Measurements from ENCODE around the gene EIF2B4.
"Not testable (repeated sequence)": the region's sequence is repeated elsewhere in the genome, so short reads cannot be mapped to it uniquely, and the experiment has no call there.

The EIF2B4 gene

GRCh38 chr2:27377618-27378095 is 7.5 kb upstream of the EIF2B4 start:
- no peak for DNase-seq (ENCODE audit: low spot score)

DNA sequence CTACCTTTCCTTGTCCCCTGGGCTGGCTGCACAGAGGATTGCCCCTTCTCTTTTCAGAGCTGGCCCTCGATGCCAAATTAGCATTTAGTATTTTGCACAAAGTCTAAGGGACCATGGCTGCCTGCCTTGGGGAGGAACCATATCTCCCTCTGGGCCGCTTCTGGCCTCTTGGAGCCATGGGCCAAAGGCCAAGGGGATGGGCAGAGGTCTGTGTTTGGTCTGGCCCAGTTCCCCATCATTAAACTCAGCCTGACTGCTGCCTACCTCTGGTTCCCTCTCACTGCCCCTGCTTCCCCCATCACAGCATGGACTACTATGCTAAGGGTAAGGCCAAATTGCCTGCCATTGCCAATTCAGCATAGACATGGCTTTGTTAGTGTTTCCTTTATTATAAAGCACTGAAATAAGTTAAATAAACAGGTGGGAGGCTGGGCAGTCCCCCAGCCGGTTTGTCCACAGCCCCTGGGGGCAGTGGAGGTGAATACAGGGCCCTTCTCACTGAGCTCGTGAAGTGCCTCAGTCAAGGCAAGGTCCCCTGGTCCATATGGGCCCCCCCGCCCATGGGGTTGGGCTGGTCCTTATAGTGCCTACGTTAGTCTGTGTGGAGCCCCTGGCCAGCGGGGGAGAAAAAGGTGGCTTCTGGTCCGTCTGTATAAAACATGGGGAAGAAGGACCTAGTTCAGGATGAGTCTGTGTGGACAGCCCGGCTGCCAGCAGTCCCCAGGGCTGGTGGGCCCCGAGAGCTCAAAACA is 6.9 kb upstream of the EIF2B4 start:
- DNase-seq (ENCODE audit: low spot score): no peak

- no peak for DNase-seq (ENCODE audit: low spot score)
Observed at GRCh38 chr2:27376151-27376865, 6.2 kb upstream of the EIF2B4 start.

DNA sequence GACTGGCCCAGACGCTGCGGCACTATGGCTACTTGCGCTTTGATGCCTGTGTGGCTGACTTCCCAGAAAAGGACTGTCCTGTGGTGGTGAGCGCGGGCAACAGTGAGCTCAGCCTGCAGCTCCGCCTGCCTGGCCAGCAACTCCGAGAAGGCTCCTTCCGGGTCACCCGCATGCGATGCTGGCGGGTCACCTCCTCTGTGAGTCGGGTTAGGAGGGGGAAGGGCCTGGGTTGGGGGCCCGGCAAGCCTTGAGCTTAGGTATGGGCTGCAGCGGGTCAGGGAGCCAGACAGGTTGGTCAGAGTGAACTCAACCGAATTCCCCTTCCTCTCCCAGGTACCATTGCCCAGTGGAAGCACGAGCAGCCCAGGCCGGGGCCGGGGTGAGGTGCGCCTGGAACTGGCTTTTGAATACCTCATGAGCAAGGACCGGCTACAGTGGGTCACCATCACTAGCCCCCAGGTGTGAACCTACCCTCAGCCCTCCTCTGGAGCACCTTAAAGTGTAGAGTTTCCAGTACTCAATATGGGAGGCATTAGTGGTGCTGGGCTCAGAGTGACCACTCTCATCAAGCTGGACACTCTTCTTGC is 5.5 kb upstream of the EIF2B4 start:
- DNase-seq (ENCODE audit: low spot score): no peak

DNA sequence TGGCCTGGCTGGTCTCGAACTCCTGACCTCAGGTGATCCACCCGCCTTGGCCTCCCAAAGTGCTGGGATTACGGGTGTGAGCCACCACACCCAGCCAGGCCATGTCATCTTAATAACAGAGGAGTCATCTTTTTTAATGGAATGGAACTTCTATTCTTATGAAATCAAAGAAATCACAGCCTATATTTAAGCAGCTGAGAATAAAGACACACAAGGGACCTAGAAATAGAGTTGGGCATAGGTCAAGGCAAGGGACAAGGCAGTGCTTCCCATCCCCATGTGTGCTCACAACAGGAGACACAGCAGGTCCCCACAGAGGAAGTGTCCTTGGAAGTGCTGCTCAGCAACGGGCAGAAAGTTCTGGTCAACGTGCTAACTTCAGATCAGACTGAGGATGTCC is 3.4 kb upstream of the EIF2B4 start:
- DNase-seq (ENCODE audit: low spot score): no peak

DNA sequence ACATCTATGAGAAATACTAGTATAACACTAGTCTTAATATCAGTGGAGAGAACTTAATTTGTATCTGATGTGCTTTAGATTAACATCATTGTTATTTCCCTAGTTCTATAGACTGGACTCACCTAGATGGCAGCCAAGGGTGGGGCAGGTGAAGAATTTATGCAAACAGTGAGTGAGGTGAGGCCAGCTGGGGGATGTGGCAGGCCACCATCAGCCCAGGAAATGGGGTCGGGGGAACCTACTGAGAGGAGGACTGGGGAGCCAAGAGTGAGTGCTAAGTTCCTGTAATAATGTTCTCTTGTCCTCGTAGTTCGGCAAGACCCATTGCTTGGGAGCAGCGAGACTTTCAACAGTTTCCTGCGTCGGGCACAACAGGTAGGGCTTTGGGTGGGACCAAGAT is 2.8 kb upstream of the EIF2B4 start:
- no peak for DNase-seq (ENCODE audit: low spot score)

DNA sequence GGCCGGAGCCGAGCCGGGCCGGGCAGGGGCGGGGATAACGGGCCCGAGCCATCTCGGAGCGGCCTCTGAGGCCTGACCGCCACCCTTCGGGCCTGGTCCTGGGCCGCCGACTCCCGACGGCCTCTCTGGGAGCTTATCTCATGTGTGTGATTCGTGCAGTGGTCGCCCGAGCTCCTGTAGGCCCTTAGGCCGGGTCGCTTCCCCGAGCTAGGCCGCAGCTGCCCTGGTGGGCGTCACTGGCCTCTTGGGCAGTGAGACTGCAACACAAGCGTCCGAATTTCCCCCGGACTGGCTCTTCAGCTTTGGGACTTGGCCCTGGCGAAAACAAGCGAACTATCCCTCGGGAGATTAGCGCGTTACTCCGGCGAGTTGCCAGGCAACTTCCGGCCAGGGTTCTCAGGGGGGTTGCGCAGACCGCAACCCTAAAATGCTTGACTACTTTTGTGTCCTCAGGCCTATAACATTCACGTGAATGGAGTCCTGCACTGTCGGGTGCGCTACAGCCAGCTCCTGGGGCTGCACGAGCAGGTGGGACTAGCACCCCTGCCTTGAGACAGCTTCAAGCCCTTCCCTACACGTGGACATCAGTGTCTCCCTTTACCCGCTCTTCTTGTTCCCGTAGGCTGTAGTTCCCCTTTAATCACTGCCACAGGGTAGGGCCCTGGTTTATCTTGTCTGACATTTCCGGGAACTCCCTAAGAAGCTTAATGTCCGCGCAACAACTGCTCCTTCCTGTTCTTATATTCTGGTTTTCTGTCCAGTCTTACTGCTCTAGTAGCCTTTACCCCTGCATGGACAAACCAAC is 880 bp upstream of the EIF2B4 start:
- no peak for DNase-seq (ENCODE audit: low spot score)

- no peak for DNase-seq (ENCODE audit: low spot score)
Observed at GRCh38 chr2:27369471-27370025, 590 bp downstream of the EIF2B4 start.

DNA sequence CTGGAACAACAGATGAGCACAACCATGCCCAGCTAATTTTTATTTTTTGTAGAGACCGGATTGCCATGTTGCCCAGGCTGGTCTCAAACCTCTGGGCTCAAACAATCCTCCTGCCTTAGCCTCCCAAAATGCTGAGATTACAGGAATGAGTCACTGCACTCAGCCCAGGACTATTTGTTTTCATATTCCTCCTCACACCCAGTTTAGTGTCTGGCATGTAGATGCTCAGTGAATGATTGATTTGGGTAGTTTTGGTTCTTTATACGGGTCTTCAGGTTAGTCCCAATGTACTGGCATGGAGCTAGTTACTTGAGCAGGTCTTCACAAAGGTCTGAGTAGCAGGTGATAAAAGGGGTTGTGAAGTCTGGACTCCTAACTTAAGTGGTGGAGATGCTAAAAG is 6.2 kb downstream of the EIF2B4 start:
- no peak for DNase-seq (ENCODE audit: low spot score)

DNA sequence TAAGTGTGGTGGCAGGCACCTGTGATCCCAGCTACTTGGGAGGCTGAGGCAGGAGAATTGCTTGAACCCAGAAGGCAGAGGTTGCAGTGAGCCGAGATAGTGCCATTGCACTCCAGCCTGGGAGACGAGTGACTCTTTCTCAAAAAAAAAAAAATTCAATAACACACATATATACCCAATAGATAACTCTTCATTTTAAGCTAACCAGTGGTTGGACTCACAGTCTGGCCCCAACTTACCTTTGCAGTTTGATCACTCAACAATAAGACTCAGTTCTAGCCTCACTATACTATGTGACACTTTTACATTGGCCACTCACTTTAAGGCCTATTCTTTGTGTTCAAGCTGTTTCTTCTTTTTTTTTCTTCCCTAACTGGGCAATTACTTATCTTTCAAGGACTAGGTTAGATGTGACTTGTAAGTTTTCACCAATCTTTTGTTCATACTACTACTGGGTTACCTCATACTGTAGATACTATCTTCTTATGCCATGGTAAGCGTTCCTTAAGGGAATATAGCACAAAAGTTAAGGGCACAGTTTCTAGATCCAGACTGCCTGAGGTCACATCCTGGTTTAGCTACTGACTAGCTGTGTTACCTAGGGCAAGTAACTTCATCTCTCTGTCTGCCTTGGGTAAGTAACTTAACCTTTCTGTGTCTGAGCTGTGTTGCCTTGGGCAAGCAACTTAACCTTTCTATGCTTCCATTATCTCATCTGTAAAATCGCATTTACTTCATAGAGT is 7.3 kb downstream of the EIF2B4 start:
- DNase-seq (ENCODE audit: low spot score): no peak

- peak; percentile 95 for DNase-seq (ENCODE audit: low spot score)
Observed at GRCh38 chr2:27356382-27357181, 13.6 kb downstream of the EIF2B4 start, which contains the start of gene GTF3C2. GTF3C2 (minus strand) TSS chr2:27356764; CDS start chr2:27343554, 13,210 bp downstream.

DNA sequence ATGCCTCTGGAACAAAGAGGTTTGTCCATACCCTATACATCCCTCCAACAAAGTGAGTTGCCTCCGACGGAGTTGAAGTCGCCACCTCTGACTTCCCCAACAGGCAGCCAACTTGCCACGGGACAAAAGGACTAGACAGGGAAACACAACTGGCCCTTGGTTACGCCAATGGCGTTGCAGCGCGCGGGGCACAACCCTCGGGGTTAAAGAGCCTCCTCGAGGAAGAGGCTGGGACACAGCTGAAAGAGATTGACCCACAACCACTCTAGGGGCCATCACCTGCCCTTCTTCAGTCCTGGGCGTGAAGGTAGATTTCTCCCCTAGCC is 14.1 kb downstream of the EIF2B4 start:
- no peak for DNase-seq (ENCODE audit: low spot score)

DNA sequence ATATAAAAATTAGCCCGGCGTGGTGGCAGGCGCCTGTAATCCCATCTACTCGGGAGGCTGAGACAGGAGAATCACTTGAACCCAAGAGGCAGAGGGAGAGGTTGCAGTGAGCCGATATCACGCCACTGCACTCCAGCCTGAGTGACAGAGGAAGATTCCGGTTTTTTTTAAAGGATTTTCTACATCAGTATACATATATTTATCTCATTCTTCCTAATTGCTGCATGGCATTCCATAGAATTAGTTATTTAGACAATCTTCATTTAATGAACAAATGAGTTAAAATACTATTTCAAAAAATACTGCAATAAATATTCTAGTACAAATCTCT is 15.6 kb downstream of the EIF2B4 start:
- no peak for DNase-seq (ENCODE audit: low spot score)

DNA sequence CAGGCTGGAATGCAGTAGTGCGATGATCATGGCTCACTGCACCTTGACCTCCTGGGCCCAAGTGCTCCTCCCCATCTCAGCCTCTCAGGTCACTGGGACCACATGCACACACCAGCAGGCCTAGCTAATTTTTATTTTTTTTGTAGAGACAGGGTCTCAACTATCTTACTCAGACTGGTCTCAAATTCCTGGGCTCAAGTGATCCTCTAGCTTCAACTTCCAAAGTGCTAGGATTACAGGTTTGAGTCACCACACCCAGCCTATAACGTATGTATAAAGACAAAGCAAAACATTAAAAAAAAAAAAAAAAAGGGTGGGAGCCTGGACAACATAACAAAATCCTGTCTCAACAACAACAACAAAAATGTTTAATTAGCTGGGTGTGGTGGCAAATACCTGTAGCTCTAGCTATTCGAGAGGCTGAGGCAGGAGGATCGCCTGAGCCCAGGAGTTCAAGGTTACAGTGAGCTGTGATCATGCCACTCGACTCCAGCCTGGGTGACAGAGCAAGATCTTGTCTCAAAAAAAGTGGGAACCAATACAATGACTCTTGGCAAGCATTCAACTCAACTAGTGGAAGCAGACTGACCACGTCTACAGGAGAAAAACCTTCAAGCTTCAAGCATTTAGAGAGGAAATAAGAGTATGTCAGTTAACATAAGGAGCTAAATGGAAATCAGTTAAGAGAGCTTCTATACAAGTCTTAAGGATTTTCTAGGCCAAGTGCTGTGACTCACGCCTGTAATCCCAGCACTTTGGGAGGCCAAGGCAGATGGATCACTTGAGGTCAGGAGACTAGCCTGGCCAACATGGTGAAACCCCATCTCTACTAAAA is 16.2 kb downstream of the EIF2B4 start:
- DNase-seq (ENCODE audit: low spot score): no peak

GRCh38 chr2:27353386-27353761 is 16.8 kb downstream of the EIF2B4 start:
- DNase-seq (ENCODE audit: low spot score): not testable (repeated sequence)

DNA sequence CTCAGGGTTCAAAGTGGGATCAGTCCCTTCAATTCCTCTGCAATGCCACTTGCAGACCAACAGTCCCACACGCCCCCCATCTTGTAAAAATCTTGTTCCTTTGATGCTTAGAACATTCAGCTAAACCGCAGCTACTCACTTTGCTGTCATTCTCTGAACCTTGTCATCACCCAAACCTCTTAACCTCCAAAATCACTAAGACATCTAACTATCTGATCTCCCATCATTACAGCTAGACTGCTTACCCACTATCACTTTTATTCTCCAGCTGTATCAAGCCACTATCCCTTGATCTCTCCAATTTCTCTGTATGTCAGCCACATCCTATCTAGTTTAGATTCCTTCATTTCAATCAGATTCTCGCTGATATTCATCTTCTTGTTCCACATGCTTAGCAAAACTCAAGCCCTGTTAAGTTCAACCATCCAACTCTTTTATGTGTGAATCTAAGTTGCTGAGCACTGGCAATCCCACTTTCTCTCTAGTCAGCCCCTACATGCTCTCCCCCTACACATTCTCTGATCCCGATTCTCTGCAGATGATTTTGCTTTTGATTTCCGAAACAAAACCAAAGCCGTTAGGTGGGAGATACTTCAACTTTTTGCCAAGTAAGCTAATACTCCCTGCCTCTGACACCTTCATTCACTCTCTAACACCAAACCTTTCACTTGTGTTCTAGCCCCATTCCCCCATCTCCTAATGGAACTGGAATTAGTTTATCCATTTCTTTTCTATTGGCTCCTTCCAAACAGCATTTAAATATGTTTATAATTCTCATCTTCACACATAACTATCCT is 18.1 kb downstream of the EIF2B4 start:
- peak; percentile 26 for DNase-seq (ENCODE audit: low spot score)

DNA sequence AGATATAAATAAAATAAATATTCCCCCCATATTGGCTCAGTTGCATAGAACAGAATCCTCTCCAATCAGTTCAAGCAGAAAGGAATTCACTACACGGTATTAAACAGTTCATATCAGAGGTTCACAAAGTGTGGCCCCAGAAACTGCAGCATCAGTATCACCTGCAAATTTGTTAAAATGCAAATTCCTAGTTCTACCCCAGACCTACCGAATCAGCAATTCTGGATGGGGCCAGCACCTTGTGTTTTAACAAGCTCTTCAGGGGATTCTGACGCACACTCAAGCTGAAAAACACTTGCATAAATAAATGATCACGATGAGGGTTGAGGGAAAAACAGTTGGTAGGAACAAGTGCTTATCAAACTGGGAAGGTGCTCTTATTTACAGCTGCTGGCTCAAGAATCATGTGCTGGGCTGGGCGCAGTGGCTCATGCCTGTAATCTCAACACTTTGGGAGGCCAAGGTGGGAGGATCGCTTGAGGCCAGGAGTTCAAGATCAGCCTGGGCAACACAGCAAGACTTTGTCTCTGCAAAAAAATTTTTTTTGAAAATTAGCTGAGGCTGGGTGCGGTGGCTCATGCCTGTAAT is 19.9 kb downstream of the EIF2B4 start:
- DNase-seq (ENCODE audit: low spot score): no peak

DNA sequence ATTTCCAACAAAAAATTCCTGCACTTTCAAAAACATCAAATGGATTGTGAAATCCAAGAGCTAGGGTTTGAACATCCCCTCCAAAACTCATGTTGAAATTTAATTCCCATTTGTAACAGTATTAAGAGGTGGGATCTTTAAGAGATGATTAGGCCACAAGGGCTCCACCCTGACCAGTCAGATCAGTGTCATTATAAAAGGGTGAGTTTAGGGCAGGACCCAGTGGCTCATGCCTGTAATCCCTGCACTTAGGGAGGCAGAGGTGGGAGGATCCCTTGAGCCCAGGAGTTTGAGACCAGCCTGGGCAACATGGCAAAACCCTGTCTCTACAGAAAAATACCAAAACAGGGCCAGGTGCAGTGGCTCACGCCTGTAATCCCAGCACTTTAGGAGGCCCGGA is 22.5 kb downstream of the EIF2B4 start:
- DNase-seq (ENCODE audit: low spot score): no peak

DNA sequence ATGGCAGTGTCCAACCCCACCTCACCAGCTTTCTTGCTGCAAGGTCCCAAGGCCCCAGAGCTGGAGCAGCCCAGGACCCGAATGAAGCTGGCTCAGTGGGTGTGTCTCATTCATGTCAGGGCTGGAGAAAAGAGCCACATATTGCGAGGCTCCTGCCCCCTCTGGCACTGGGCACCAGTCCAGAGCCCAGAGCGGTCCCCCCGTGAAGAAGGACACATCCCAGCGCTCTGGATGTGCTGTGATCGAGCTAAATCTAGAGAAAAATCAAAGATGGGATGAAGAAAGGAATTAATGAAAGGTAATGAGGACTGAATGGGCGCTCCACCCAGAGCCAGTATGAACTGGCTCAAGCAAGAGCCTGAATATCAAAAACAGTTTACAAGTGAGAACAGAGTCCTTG is 34.0 kb downstream of the EIF2B4 start:
- no peak for DNase-seq (ENCODE audit: low spot score)
